GM08714 (cell line): ENCODE results near the gene DGKI.

Experiments
- H3K4me3 ChIP-seq: fragments of 200-500 bp; sonication (Bioruptor generic); 2 replicates; pipeline ENCODE4 v1.5.1; 2014; ENCODE audit warnings: mild to moderate bottlenecking, low read length, inconsistent platforms
- ZNF274 ChIP-seq: IDR thresholded peaks from 2 replicates; pipeline ENCODE4 v1.6.1; 2012; ENCODE audit warnings: mild to moderate bottlenecking, low read depth, low read length

The DGKI gene

GRCh38 chr7:137609500-137609899 lies 237.3 kb downstream of the DGKI start:
- TF ChIP-seq ZNF274, result no peak
- no peak overlapping the region for H3K4me3 ChIP-seq

- TF ChIP-seq ZNF274, result no peak
- H3K4me3 ChIP-seq, result no peak overlapping the region
Observed at GRCh38 chr7:137606061-137606674, 240.6 kb downstream of the DGKI start.

- TF ChIP-seq ZNF274, result no peak
- H3K4me3 ChIP-seq, result no peak overlapping the region
Observed at GRCh38 chr7:137603043-137603442, 243.7 kb downstream of the DGKI start.

GRCh38 chr7:137601642-137602041 lies 245.1 kb downstream of the DGKI start:
- H3K4me3 ChIP-seq, result no peak overlapping the region
- no peak for TF ChIP-seq ZNF274

- H3K4me3 ChIP-seq, result no peak overlapping the region
Observed at GRCh38 chr7:137597856-137598255, 248.9 kb downstream of the DGKI start.

GRCh38 chr7:137593115-137593711 lies 253.6 kb downstream of the DGKI start:
- no peak for TF ChIP-seq ZNF274
- H3K4me3 ChIP-seq, result no peak overlapping the region

More at GRCh38 chr7:137597856-137598255, 248.9 kb downstream of the DGKI start:
- TF ChIP-seq ZNF274, result no peak

GRCh38 chr7:137592232-137592896 lies 254.4 kb downstream of the DGKI start:
- TF ChIP-seq ZNF274, result no peak
- H3K4me3 ChIP-seq, result no peak overlapping the region

GRCh38 chr7:137591421-137591837 lies 255.3 kb downstream of the DGKI start:
- no peak for TF ChIP-seq ZNF274
- no peak overlapping the region for H3K4me3 ChIP-seq

- no peak for TF ChIP-seq ZNF274
Observed at GRCh38 chr7:137590756-137591305, 255.9 kb downstream of the DGKI start.

GRCh38 chr7:137590071-137590755 lies 256.6 kb downstream of the DGKI start:
- no peak overlapping the region for H3K4me3 ChIP-seq
- no peak for TF ChIP-seq ZNF274

More at GRCh38 chr7:137590756-137591305, 255.9 kb downstream of the DGKI start:
- no peak overlapping the region for H3K4me3 ChIP-seq

GRCh38 chr7:137587326-137587725 lies 259.4 kb downstream of the DGKI start:
- TF ChIP-seq ZNF274, result no peak
- no peak overlapping the region for H3K4me3 ChIP-seq

- TF ChIP-seq ZNF274, result no peak
- H3K4me3 ChIP-seq, result no peak overlapping the region
Observed at GRCh38 chr7:137585591-137585990, 261.2 kb downstream of the DGKI start.

GRCh38 chr7:137583172-137583571 lies 263.6 kb downstream of the DGKI start:
- H3K4me3 ChIP-seq, result no peak overlapping the region
- TF ChIP-seq ZNF274, result no peak

GRCh38 chr7:137579913-137580640 lies 266.7 kb downstream of the DGKI start:
- no peak overlapping the region for H3K4me3 ChIP-seq
- TF ChIP-seq ZNF274, result no peak
